Endometrium (tissue), 2 donors: ENCODE measurements around the gene TMEM132C.
A peak's percentile ranks its signal among the peaks of the same experiment; 100 is the strongest.

Source experiments
- FAIRE-seq: peaks from 2 replicates; lab custom pipeline; 2012; peaks lifted over from hg19 to GRCh38; lab: Jason Lieb, UNC
- donor health status: control.
- donor health status: control.

The TMEM132C gene

DNA sequence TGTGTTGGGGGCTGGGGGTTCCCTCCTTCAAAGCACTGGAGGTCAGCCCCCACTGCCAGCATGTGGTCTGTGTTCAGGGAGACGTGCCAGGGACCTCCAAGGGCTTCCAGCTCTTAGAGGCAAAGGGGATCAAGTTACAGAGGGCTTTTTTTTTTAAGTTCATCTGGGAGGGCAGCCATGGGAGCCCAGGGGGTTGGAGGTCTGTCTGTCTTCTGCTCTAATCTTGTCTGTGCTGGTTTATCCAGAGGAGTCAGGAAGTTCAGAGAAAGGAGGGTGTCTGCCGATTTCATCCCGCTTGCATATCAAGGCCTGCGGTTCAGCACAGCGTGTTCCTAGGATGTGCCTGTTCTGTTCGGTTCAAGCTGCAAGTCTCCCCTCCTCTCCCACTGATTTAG lies 72.2 kb downstream of the TMEM132C start:
- no peak for FAIRE-seq

DNA sequence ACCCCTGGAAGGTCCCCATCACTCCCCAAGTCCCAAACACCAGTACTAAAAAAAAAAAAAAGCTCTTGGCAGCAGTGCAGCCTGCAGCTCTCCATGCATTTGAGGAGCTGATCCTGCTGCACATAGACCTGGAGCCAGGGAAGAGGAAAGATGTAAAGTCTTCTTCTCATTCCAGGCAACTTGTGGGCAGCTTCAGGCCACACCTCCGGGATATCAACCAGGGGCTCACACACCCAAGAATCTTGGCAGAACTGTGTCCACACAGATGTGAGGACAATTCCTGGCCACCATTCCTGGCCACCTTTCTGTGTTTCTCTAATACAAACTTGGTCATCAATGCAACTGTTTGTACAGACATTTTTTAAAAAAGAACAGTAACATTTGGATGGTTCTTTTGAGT lies 72.7 kb downstream of the TMEM132C start:
- FAIRE-seq = no peak

DNA sequence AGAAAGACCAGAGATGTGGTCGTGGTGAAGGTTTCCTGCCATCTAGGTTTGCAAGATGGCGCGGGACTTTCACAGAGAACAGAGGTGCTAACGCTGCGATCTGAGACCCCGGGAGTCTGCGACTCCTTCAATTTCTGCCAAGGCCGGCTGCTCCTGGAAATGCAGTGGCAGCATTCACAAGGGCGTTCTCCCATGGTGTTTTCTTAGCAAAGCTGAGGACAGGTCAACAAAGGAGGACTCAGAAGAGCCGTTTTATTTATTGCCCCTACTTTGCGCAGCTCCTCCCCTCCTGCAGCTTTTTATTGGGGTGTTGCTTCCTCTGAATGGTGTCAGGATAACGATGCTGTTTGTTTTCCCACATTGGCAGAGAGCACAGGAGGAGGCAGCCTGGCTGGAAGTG lies 86.3 kb downstream of the TMEM132C start:
- FAIRE-seq = no peak

DNA sequence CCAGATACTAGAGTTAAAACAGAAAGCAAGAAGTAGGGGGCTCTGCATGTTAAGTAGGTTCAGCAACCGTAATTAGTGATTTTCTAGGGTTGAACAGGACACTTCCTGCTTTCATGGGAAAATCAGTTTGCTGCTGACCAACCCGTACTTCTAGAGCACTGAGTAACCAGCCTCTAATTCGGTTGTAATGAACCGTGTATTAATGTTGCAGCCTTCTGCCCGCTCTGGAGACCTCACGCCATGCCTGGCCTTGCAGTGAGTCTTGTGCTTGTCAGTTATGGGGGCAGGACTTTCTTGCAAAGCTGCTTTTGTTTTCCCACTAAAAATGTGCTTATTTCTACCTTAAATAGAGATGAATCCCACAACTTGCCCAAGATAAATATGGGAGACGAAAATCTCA lies 89.6 kb downstream of the TMEM132C start:
- FAIRE-seq = no peak

DNA sequence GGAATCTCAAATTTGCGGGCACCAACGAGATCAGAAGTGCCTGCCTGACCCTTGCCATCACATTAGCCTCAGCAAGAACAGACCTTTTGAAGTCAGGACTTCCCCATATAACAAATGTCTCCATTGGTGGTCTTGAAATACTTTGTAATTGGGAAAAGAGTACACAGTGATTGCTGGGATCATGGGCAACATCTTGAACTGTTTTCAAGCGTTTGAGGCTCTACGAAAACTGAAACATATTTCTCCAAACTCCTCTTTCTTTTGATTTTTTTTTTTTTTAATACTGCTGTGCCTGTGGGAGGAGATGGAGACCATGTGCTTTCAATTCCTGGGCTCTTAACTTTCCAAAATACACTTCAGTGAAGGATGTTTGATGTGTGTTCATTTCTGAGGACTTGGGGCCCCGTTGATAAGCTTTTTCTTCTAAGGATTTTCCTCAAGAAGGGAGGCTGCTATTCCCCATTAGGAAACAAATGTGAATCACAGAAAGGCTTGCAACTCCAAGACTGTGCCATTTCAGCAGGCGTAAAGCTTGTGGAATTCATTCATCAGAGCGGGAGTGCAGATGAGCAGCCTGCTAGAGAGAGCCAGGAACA lies 94.5 kb downstream of the TMEM132C start:
- FAIRE-seq = peak; percentile 95

DNA sequence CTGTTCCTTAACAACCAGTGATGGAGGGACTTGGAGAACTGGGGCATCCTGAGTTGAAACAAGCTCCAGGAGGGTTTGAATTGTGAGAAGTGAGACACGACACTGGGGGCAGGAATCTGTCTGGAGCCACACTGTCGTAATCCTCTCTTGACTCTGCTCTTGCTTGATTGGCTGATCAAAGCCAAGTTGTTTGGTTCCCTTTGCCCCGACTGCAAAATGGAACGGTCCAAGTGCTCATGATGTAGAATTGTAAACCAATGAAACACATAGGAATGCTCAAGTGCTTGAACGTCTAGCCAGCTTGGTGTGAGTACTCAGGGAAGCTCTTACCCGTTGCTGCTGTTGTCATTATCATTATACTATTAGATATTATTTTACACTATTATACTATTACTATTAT lies 98.1 kb downstream of the TMEM132C start:
- FAIRE-seq = no peak

DNA sequence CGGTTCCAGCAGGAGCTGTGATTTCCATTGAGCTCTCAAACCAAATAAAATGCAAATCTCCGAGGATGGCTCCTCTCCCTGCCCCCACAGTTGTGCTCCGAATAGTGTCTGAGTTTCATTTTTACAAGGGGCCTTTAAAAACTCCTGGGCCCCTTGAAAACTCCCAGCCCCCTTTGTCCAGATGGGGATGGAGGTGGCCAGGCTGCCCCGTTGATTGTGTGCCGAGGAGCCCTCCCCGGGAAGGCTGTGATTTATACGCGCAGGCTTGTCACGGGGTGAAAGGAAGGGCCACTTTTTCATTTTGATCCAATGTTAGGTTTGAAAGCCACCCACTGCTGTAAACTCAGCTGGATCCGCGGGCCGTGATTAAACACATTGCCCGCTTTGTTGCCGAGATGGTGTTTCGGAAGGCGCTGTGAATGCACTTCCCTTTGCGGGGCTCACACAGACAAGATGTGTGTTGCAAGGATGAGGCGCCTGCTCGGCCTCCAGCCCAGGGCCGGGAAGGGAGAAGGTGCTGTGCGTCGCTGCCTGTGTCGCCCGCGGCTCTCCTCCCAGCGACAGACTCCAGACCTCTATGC lies 98.8 kb downstream of the TMEM132C start:
- FAIRE-seq = no peak

DNA sequence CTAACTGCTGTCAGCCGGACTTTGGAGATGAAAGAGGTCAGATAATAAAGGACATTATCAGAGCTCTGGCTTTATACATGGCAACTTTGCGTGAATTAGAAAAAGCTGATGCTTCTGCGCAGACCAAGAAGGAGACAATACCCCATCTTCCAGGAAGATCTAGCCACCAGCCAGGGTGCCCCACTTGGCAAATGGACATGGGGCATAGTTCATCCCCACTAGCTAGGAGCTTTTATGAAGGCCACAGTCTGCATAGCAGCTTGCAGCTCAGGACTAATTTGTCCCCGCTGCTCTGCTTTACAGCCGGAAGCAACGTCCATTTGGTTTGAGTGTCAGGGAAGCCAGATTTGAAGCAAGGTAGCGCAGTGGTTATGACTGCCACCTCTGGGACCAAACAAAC lies 101.0 kb downstream of the TMEM132C start:
- FAIRE-seq = no peak

DNA sequence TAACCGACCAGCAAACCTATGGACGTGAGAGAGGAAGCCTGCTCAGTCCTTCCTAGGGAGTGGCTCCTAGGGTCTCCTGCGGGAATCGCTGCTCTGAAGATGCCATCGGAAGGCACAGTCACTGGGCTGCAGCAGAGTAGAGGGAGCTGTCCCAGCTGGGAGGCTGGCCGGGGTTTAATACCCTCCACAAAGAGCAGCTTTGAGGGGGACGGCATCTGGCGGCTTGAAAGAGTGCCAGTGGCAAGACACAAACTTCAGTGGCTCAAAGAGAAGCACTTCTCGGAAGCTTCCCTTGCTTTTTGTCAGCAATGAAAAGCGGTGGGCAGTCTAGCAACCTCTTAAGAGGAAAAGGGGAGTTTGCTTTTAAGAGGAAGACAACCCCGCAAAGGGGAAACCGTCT lies 114.6 kb downstream of the TMEM132C start:
- FAIRE-seq = no peak

DNA sequence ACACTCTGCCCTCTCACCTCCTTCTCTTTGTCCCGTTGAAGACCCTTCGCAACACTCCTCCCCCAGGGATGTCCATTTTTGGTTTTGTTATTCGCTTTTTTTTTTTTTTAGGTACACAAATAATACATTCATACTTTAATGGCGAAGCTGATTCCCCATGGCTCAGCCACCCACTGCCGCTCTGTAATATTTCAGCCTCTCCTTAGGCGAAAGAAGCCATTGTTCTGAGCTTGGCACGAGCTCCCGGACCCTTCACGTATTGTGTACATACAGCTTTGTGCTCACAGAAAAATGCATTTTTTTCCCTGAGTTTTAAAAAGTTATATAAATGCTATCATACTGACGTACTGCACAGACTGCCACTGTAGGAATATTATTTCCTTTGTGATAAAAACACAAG lies 115.0 kb downstream of the TMEM132C start:
- no peak for FAIRE-seq

DNA sequence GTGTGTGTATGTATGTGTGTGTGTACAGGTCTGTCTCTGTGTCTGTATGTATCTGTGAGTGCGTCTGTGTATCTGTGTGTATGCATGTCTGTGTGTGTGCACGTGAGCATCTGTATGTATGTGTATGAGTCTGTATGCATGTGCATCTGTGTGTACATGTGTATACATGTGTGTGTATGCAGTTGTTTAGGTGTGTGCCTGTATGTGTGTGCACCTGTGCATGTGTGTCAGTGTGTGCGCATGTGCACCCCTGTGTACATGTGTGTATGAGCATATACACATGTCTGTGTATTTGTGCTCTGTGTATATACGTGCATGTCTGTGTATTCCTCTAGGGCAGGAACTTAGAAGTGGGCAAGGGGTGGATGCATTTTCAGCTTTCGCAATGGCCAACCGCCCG lies 116.0 kb downstream of the TMEM132C start:
- FAIRE-seq = no peak

DNA sequence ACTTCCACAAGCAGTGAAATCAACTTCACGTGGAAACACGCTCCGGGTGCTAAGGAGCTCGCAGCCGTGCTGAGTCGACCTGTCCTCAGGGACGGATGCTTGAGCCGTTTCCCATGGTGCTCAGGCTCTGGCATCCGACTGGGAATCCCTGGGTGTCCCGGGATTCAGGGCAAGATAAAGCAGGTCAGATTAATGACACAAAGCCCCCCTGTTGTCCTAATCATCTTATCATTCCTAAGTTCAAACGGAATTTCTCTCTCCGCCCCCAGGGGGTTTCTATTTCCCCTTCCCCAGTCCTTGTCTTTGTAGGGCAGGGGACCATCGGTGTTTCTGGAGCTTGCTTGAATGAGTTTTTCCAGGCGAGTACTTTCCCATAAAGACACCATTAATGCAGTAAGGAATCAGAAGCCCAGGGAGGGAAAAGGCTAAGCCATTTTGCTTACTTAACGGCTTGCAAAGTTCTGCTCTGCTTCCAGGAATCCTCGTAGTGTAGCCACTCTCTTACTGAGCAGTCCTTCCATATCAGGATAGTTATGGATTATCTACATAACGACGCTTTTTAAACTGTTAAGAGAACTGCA lies 116.5 kb downstream of the TMEM132C start:
- FAIRE-seq = no peak

DNA sequence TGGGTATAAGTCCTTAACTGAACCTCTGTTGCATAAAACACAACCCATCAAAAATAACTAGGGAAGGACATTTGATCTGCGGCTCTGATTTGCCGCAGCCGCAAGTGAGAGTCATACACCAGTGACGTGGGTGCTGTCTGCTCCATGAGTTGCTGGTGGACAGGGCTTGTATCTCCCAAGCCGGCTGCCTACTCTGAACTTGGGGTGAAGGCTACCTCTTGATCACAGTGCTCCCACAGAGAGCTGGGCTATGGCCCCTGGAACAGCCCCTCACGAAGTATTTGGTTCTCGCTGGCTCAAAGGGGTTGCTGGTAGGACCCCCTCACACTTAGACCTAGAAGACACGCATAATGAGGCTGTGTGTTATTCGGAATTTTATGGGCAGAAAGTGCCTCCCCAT lies 118.8 kb downstream of the TMEM132C start:
- FAIRE-seq = no peak

DNA sequence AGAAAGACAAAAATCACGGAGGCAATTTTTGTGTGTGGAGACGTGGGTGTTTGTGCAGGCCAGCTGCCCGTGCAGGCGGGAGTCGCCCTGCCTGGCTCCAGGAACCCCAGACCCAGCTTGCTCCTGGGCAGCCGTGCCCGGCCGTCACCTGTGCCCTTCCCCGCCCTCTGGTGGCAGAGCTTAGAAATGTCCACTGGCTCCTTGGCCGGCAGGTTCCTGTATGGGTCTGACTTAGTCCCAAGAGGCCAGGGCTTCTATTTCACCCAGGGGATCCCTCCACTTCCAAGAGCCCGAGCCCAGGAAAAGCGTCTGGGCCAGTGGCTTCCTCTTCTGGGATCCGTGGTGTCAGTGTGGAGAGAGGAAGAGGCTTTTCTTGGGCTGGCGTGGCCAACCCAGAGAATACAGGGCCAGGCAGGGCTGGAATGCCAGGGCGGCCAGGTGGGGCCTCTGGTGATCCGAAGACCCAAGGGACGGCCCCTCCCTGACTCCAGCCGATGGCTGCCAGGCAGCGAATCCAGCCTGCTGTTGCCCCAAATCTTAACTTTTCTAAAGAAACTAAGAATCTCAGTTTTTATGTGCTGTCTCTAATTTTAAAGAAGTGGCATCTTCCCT lies 120.9 kb downstream of the TMEM132C start:
- FAIRE-seq = no peak

DNA sequence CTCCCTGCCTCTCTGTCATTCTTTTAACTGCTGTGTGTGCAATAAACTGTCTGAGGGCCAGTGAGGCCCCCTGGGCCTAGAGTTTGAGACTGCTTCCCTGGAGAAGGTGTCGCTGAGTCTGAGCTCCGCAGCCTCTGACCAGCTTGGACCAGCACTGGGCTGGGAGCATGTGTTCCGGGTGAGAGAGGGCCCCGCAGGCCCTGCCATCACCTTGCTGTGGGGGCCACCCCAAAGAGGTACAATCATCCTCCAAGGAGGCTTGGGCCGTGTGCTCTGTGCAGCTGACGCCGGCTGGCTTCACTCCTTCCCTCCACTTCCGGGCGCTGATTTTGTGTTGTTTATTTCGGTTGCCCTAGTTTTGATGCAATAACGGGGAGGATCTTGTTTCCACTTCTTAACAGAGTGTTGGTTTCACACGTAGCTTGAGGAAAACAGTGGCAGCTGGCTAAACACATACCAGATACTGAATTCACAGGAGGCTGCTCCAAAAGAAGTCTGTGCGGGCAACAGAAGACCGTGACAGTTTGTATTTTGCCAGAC lies 121.6 kb downstream of the TMEM132C start:
- no peak for FAIRE-seq

DNA sequence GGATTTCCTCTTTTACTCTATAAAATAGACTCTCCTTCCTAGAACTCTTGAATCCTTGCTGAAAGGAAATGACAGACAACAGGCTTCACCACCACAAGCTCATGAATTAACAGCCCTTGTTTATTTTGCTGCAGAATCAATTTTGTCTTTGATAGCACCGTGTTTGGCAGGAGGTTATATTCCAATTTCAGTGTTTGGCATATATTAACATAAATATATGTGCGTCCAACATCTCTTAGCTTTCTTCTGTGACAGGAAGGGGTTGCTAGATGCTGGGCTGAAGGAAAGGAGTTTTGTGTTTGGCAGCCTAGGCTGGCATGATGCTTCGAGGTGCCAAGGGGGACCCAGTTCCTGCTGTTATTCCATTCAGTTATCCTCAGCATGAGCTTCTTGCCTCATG lies 126.4 kb downstream of the TMEM132C start:
- FAIRE-seq = no peak

DNA sequence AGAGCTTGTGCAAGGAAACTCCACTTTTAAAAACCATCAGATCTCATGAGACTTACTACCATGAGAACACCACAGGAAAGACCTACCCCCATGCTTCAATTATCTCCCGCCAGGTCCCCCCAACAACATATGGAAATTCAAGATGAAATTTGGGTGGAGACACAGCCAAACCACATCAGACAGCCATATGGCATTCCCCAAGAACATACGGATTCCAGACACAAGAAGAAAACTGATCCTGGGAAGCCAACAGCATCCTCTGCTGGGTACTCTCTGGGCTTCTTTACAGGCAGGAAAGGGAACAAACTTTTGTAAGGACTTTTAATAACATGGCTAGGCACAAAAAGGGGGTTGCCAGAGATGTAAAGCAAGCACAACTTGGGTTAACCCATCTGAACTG lies 127.2 kb downstream of the TMEM132C start:
- FAIRE-seq = no peak

DNA sequence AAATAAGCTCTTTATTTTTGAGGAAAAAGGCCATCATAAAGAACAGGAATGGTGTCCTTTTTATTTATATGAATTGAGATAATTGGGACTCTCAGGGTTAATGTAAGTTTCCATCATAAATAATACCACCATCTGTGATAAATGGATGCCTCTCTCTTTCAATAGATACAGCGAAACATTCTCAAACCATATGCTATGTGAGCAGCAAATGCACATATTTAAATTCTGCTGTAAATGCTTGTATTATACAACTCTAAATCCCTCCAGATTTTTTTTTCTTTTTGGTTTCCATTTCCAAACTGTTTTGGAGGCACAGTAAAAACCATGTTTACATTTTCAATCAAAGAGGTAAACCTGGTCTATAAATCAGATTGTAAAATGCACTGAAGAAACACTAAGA lies 132.3 kb downstream of the TMEM132C start:
- no peak for FAIRE-seq

DNA sequence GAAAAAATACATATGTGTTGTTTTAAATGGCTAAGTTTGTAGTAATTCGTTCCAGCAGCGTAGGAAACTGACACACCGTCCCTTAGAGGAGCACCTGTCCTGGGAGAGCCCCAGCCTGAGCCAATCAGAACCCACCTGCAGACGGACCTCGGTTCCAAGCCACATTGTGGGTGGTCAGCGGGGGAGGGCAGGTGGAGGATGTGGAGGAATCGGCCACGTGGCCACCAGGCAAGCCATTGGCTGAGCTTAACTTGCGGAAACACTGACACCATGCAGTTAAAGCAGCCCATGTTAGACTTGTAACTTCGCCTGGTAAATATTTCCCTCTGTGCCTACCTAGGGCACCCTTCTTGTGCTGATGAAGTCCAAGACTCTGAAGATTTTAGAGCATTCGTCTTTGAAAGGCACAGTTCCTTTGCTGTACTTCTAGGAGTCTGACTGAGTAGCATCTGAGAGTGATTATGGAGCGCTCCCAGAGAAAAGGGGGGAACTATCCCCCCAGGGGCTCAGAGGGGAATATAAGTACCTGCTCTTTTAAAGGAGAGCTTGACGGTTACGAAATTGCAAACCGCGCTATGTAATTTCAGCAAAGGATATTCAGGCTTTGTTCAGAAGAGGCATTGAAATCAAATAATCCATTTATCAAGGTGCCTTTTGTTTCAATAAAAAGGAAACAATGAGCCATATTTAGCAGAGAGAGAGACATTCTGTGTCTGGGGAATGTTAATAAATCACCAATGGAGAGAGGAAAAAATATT lies 135.7 kb downstream of the TMEM132C start:
- FAIRE-seq = no peak

DNA sequence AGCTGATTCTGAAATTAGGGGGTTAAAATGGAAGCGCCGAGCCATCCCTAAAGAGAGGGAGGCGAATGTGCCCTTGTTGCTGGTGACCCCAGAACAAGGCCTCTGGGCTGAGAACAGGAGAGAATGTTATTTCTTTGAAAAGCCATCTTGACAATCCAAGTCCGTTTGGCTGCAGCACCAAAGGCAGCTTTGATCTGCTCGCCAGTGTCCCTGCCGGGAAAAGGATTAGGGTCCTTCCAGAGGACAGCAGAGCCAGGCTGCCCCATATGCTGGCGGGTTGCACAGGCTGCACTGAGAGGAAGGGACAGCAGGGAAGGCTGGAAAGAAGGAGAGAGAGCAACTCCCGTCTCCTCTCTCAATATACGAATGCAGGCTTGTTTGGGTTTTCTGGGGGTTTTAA lies 141.7 kb downstream of the TMEM132C start:
- no peak for FAIRE-seq

DNA sequence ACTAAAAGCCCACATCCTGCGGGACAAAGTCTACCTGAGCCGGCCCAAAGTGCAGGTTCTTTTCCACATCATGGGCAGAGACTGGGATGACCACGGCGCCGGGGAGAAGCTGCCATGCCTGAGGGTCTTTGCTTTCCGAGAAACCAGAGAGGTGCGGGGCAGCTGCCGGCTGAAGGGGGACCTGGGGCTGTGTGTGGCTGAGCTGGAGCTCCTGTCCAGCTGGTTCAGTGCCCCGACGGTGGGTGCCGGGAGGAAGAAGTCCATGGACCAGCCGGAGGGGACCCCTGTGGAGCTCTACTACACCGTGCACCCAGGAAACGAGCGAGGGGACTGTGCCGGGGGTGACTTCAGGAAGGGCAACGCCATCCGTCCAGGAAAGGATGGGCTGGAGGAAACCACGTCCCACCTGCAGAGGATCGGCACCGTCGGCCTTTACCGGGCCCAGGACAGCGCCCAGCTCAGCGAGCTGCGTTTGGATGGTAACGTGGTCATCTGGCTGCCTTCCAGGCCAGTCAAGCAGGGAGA lies 148.1 kb downstream of the TMEM132C start:
- no peak for FAIRE-seq

DNA sequence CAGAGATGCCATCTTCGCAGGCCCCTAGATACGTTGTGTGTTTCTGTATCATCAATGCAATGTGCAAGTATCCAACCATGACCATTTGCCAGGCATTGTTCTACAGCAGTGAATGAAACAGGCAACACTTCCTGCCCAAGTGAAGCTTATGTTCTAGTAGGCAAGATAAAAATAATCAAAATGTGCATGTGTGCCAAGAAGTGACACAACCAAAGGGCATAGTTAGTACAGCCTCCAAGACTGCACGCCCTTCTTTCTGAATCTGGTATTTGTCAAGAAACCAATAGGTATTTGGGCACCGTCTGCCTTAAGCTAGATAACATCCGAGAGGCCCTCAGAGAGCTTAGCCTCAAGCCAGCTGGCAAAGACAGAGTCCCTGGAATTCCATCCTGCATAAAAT lies 152.0 kb downstream of the TMEM132C start:
- no peak for FAIRE-seq

DNA sequence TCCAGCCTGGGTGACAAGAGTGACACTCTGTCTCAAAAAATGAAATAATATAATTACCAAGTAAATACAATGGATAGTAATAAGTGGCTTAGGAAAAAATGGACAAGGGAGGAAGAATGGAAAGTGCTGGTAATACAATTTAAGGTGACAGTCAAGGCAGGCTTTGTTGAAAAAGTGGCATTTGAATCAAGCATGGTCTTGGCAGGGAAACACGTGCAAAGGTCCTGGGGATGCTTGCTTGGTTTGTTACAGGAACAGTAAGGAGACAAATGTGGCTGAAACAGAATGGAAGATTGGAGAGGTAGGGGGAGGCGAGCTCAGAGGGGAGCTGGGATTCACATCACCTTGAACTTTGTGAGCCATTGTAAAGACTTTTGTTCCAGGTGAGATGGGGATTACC lies 153.2 kb downstream of the TMEM132C start:
- FAIRE-seq = no peak
